ENCODE data around the gene ADD3.

Gene ADD3

GRCh38 chr10:110057456-110057855 is 49.7 kb downstream of the ADD3 start:
- no peaks in the 10 kb centered on the region for H3K9me3 ChIP-seq (ENCODE audit: low read length)
- H3K79me2 ChIP-seq (ENCODE audit: insufficient read depth, low read length), result peaks cover 34% of the 10 kb centered on the region
- no peak overlapping the region for H2AFZ ChIP-seq (ENCODE audit: low read length)
- no peak for TF ChIP-seq CTCF (IDR thresholded peaks at IDR 0.05; ENCODE audit: low read length)
- TF ChIP-seq EZH2 (IDR thresholded peaks at IDR 0.05; ENCODE audit: borderline replicate concordance, low read length), result no peak
- H3K27ac ChIP-seq (ENCODE audit: low read depth, low read length, poor library complexity, severe bottlenecking), result no peak overlapping the region
- no peaks in the 10 kb centered on the region for H4K20me1 ChIP-seq (ENCODE audit: insufficient read depth, low read length)
- no peaks in the 10 kb centered on the region for H3K27me3 ChIP-seq (ENCODE audit: insufficient read depth, low read length)
- H3K9me2 ChIP-seq (ENCODE audit: low read depth, low read length), result no peaks in the 10 kb centered on the region
- H3K4me3 ChIP-seq (ENCODE audit: low read depth, low read length, poor library complexity, severe bottlenecking), result no peak overlapping the region
- H3K4me1 ChIP-seq (ENCODE audit: insufficient read depth, low read length, severe bottlenecking), result peaks cover 36% of the 10 kb centered on the region
- no peak overlapping the region for H3K4me2 ChIP-seq (ENCODE audit: low read length)
- H3K9ac ChIP-seq (ENCODE audit: low read length), result no peak overlapping the region
- no peaks in the 10 kb centered on the region for H3F3A ChIP-seq (ENCODE audit: insufficient read depth, low read length)
- H3K36me3 ChIP-seq (ENCODE audit: insufficient read depth, low read length), result no peaks in the 10 kb centered on the region

DNA sequence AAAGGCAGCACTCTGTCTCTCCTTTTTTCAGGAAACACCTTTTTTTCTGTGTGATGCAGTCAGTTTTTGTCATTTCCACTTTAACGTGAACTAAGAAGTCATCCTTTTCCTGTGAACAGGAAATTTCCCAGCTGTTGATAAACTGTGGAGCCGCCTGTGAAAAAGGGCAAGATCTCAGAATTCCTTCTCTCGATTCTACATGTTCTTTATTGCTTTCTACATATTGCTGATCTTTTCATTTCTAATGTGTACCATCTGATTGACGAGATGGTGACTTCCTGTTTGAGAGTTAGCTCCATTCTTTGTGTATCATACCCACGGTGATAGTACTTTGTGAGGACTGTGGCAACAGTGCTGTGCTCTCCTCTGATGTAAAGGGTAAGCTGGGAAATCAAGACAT is 50.4 kb downstream of the ADD3 start:
- TF ChIP-seq EZH2 (IDR thresholded peaks at IDR 0.05; ENCODE audit: borderline replicate concordance, low read length) (no peak), CTCF (IDR thresholded peaks at IDR 0.05; ENCODE audit: low read length) (no peak)
- peak overlapping the region; percentile 12 for H3K27ac ChIP-seq (ENCODE audit: low read depth, low read length, poor library complexity, severe bottlenecking)
- peaks cover 34% of the 10 kb centered on the region for H3K79me2 ChIP-seq (ENCODE audit: insufficient read depth, low read length)
- H3K4me3 ChIP-seq (ENCODE audit: low read depth, low read length, poor library complexity, severe bottlenecking), result no peak overlapping the region
- no peak overlapping the region for H2AFZ ChIP-seq (ENCODE audit: low read length)
- no peaks in the 10 kb centered on the region for H4K20me1 ChIP-seq (ENCODE audit: insufficient read depth, low read length)
- H3K4me2 ChIP-seq (ENCODE audit: low read length), result peak overlapping the region; percentile 46
- peaks cover 40% of the 10 kb centered on the region for H3K4me1 ChIP-seq (ENCODE audit: insufficient read depth, low read length, severe bottlenecking)
- no peaks in the 10 kb centered on the region for H3F3A ChIP-seq (ENCODE audit: insufficient read depth, low read length)
- H3K9me3 ChIP-seq (ENCODE audit: low read length), result no peaks in the 10 kb centered on the region
- H3K36me3 ChIP-seq (ENCODE audit: insufficient read depth, low read length), result no peaks in the 10 kb centered on the region
- H3K9me2 ChIP-seq (ENCODE audit: low read depth, low read length), result no peaks in the 10 kb centered on the region
- H3K9ac ChIP-seq (ENCODE audit: low read length), result no peak overlapping the region
- H3K27me3 ChIP-seq (ENCODE audit: insufficient read depth, low read length), result no peaks in the 10 kb centered on the region

DNA sequence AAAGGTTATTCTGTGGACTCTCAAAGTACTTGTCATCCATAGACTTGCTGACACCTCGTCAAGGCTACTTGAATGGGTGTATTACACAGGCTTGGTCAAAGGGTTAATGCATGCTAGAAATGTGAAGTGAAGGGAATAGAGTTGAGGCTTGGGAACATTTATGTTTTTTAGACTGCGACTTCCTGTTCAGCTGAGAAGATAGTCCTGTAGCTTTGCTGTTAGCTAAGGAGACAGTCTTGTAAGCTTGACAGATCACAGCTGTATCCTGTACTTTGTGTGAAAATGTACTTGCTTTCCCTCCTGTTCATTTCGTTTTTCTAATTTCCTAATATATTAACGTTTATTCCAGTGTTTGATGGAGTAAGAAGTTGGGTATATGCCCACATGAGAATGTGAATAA is 52.1 kb downstream of the ADD3 start:
- H3K4me1 ChIP-seq (ENCODE audit: insufficient read depth, low read length, severe bottlenecking), result peaks cover 40% of the 10 kb centered on the region
- H3K79me2 ChIP-seq (ENCODE audit: insufficient read depth, low read length), result peaks cover 34% of the 10 kb centered on the region
- no peak overlapping the region for H3K9ac ChIP-seq (ENCODE audit: low read length)
- TF ChIP-seq EZH2 (IDR thresholded peaks at IDR 0.05; ENCODE audit: borderline replicate concordance, low read length), result no peak
- TF ChIP-seq CTCF (IDR thresholded peaks at IDR 0.05; ENCODE audit: low read length), result no peak
- H3K9me3 ChIP-seq (ENCODE audit: low read length), result no peaks in the 10 kb centered on the region
- H3F3A ChIP-seq (ENCODE audit: insufficient read depth, low read length), result no peaks in the 10 kb centered on the region
- peak overlapping the region; percentile 0; the same call in 1 of the 2 replicates for H3K4me2 ChIP-seq (ENCODE audit: low read length)
- H2AFZ ChIP-seq (ENCODE audit: low read length), result no peak overlapping the region
- H4K20me1 ChIP-seq (ENCODE audit: insufficient read depth, low read length), result no peaks in the 10 kb centered on the region
- H3K27ac ChIP-seq (ENCODE audit: low read depth, low read length, poor library complexity, severe bottlenecking), result peak overlapping the region; percentile 14
- no peaks in the 10 kb centered on the region for H3K36me3 ChIP-seq (ENCODE audit: insufficient read depth, low read length)
- H3K9me2 ChIP-seq (ENCODE audit: low read depth, low read length), result no peaks in the 10 kb centered on the region
- no peak overlapping the region for H3K4me3 ChIP-seq (ENCODE audit: low read depth, low read length, poor library complexity, severe bottlenecking)
- H3K27me3 ChIP-seq (ENCODE audit: insufficient read depth, low read length), result no peaks in the 10 kb centered on the region
